Peyer's patch (tissue), 4 donors: ENCODE data around the gene GABARAP. TPM values are rescaled to one million over a fixed set of nuclear protein-coding genes. Genes with fewer than 3 reads are reported as not detected.

Experiments
- DNase-seq, 3 donors: peaks; one replicate each; pipeline ENCODE4 v3.0.0-alpha.2; 2017 to 2019
- H3K27ac ChIP-seq, 4 donors: fragments of 200-600 bp; sonication (generic); one replicate each; pipeline ENCODE4 v1.5.1; 2016 to 2019
- H3K27me3 ChIP-seq, 2 donors: fragments of 200-600 bp; sonication (generic); one replicate each; pipeline ENCODE4 v1.5.1; 2019
- H3K36me3 ChIP-seq, 3 donors: fragments of 200-600 bp; sonication (generic); one replicate each; pipeline ENCODE4 v1.5.1; 2016 to 2019
- H3K4me1 ChIP-seq, 4 donors: fragments of 200-600 bp; sonication (generic); one replicate each; pipeline ENCODE4 v1.5.1; 2016 to 2019
- H3K4me3 ChIP-seq, 4 donors: fragments of 200-600 bp; sonication (generic); 1 replicate in 3 of 4; 2 replicates in 1 of 4; pipeline ENCODE4 v1.5.1; 2016 to 2019; ENCODE audit warnings: mild to moderate bottlenecking in 1 of 4
- H3K9me3 ChIP-seq, 4 donors: fragments of 200-600 bp; sonication (generic); one replicate each; pipeline ENCODE4 v1.5.1; 2016 to 2019; ENCODE audit warnings: mild to moderate bottlenecking in 1 of 4
- CTCF ChIP-seq, 6 experiments: fragments of 450-650 bp in 4 of 6; fragments of 200-600 bp in 2 of 6; sonication (generic) in 1 of 6; IDR thresholded peaks; one replicate each; pipeline ENCODE4 v1.5.1; 2017 to 2019; ENCODE audit warnings: antibody characterized with exemption in 6 of 6, mild to moderate bottlenecking in 3 of 6, moderate library complexity in 1 of 6
- POLR2A ChIP-seq, 2 donors: fragments of 450-650 bp; IDR thresholded peaks; one replicate each; pipeline ENCODE4 v1.5.1; 2017; ENCODE audit warnings: antibody characterized with exemption in 2 of 2, mild to moderate bottlenecking in 2 of 2, moderate library complexity in 2 of 2
- total RNA-seq, 4 donors: library from RNA; depleted of rRNA; stranded (reverse); fragments of >200 nt; gene quantifications; one replicate each; pipeline ENCODE4 v1.1.0, GENCODE V29; 2016

Gene GABARAP
- 100 to 1,000 TPM; 288 to 521 (median 367) TPM for total RNA-seq

GRCh38 chr17:7241783-7242716 is at the start of gene GABARAP:
GABARAP (minus strand) TSS chr17:7242449; CDS start chr17:7242330, 119 bp downstream.
- TF ChIP-seq POLR2A (IDR thresholded peaks at IDR 0.05): peak; percentile 47 to 59
- TF ChIP-seq CTCF (IDR thresholded peaks at IDR 0.05): no peak
- peaks cover 0 to 47% (median 0%) of the 10 kb centered on the region in 3 donors for H3K36me3 ChIP-seq

GRCh38 chr17:7290685-7291084 is 48.4 kb upstream of the GABARAP start:
- peaks cover 0 to 36% (median 10%) of the 10 kb centered on the region in 4 donors for H3K4me1 ChIP-seq

More at GRCh38 chr17:7241783-7242716, at the start of gene GABARAP:
- Histone ChIP-seq H3K4me3 (peak within 1 kb of the TSS; percentile 81 to 95 (median 88)), H3K27me3 (no peaks in the 10 kb centered on the region), H3K9me3 (no peaks in the 10 kb centered on the region), H3K4me1 (peaks cover 0 to 32% (median 13%) of the 10 kb centered on the region in 4 donors), H3K27ac (peak within 1 kb of the TSS; percentile 98 to 99 (median 98))
- peak; percentile 95 to 97 (median 96) for DNase-seq

GRCh38 chr17:7290166-7290565 is 47.9 kb upstream of the GABARAP start:
- H3K4me1 ChIP-seq: peaks cover 0 to 30% (median 10%) of the 10 kb centered on the region in 4 donors

More at GRCh38 chr17:7290685-7291084, 48.4 kb upstream of the GABARAP start:
- H3K9me3 ChIP-seq: peaks cover 0 to 3% (median 0%) of the 10 kb centered on the region in 4 donors
- TF ChIP-seq CTCF (IDR thresholded peaks at IDR 0.05): no peak
- no peak for TF ChIP-seq POLR2A (IDR thresholded peaks at IDR 0.05)
- H3K4me3 ChIP-seq: no peak overlapping the region
- no peak overlapping the region for H3K27ac ChIP-seq
- H3K36me3 ChIP-seq: no peaks in the 10 kb centered on the region
- no peaks in the 10 kb centered on the region for H3K27me3 ChIP-seq
- DNase-seq: no peak

GRCh38 chr17:7289256-7290032 is 47.2 kb upstream of the GABARAP start:
- H3K27ac ChIP-seq: no peak overlapping the region
- no peaks in the 10 kb centered on the region for H3K36me3 ChIP-seq
- H3K27me3 ChIP-seq: no peaks in the 10 kb centered on the region
- DNase-seq: no peak
- H3K4me1 ChIP-seq: peaks cover 0 to 23% (median 3%) of the 10 kb centered on the region in 4 donors
- H3K9me3 ChIP-seq: peaks cover 0 to 2% (median 0%) of the 10 kb centered on the region in 4 donors
- no peak overlapping the region for H3K4me3 ChIP-seq
- no peak for TF ChIP-seq CTCF (IDR thresholded peaks at IDR 0.05)
- no peak for TF ChIP-seq POLR2A (IDR thresholded peaks at IDR 0.05)

More at GRCh38 chr17:7290166-7290565, 47.9 kb upstream of the GABARAP start:
- peaks cover 0 to 3% (median 0%) of the 10 kb centered on the region in 4 donors for H3K9me3 ChIP-seq
- no peak overlapping the region for H3K4me3 ChIP-seq
- TF ChIP-seq CTCF (IDR thresholded peaks at IDR 0.05): no peak
- no peak for TF ChIP-seq POLR2A (IDR thresholded peaks at IDR 0.05)
- no peaks in the 10 kb centered on the region for H3K36me3 ChIP-seq
- no peak overlapping the region for H3K27ac ChIP-seq
- H3K27me3 ChIP-seq: no peaks in the 10 kb centered on the region
- no peak for DNase-seq

- Histone ChIP-seq H3K4me1 (peaks cover 2 to 17% (median 16%) of the 10 kb centered on the region in 4 donors), H3K36me3 (no peaks in the 10 kb centered on the region), H3K9me3 (no peaks in the 10 kb centered on the region), H3K27me3 (no peaks in the 10 kb centered on the region), H3K4me3 (no peak overlapping the region), H3K27ac (no peak overlapping the region)
- TF ChIP-seq POLR2A (IDR thresholded peaks at IDR 0.05) (no peak), CTCF (IDR thresholded peaks at IDR 0.05) (no peak)
- DNase-seq: no peak
Observed at GRCh38 chr17:7285679-7286078, 43.4 kb upstream of the GABARAP start.
